CD4-positive, alpha-beta T cell treated with Interleukin-17A for 1 hour (primary cell): ENCODE measurements around the gene OR7G2.
A peak's percentile ranks its signal among the peaks of the same experiment; 100 is the strongest.

Experiments used
- DNase-seq: peaks from one replicate; pipeline ENCODE4 v3.0.0-alpha.2; 2020

Gene OR7G2

DNA sequence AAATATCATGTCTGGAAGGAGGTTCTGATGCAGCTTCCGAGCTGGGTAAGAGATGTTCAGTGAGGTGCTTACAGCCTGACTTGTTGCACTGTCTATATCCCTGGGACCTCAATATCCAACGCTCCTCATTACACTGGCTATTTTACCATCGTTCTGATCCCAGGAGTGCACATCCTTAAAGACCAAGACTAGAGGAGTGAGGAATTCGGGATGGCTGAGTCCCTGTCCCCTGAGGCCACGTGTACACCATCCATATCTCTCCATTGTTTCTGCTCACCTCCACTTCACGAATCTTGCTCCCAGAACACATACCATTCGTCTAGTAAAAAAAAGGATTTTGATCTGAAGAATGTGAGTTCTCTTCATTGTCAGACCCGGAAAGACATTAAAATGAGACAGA lies at the start of gene OR7G2:
OR7G2 (minus strand) TSS at position 101 of the 400 bp plus-strand sequence. CDS start 4,232 bp downstream, outside the sequence.
- no peak for DNase-seq

DNA sequence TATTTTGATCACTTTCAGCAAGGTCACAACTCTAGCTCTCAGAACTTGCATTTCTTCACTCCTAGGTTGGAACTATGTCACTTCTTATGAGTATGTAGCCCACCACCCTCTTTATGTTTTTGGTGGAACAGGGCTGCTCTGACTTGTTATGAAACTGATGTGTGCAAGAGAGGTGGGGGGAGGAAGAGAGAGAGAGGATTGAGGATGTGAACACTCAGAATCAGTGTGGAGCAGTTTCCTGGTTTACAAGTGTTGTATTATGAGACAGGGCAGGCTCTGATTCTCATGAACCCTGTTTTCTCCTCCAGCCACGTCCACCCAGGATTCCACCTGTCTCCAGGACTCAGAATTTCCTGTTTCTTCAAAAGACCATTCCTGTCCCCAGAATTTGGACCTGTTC lies 49.0 kb upstream of the OR7G2 start:
- no peak for DNase-seq

DNA sequence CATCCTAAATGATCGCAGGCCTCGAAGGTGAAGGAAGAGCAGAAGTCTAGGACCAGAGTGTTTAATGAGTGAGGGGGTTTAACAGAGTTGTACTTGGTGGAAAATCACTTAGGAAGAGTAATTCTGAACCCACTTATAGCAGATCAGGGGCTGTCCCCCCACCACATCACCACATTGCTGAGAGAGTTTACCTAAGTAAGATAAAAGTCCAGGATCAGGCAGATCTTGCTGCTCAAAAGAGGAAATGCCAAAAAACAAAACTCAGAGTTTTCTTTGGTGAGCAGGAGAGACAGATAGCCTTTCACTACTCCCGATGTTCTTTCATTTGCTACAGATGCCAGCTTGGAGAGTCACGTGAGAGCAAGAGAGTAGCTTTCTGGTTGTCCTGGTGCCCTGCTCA lies 48.3 kb upstream of the OR7G2 start:
- no peak for DNase-seq

DNA sequence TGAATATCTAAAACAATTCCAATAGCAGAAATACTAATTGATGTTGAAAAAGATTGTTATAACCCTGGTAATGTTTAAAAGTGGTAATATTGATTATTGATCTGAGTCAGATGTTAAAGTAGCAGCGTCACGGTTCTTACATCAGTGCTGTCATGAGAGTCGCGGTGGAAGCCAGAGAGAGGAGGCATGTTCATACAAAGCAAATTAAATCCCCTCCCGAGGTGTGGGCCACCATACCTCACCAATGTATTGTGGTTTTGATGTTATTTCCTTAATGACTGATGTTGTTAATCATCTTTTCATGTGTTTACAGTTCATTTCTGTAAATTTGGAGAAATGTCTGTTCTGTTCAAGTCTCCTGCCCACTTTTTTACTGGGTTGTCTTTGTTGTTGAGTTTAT lies 44.1 kb upstream of the OR7G2 start:
- peak; percentile 8 for DNase-seq

DNA sequence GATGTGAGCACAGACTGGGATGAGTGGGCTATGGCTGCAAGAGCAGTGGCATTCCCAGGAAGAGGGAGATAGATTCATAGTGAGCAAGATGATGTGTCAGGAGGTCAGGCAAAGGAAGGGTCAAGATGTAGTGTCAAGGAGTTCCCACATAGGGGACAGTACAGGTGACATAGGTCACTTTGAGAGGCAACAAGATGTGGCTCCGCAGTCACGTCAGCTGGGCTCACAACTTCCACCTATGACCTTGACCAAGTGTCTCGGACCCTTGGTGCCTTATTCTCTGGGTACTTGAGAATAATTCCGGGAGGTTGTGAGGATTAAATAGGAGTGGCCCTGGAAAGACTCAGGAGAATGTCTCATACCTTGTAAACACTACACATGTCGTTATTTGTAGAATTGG lies 43.4 kb upstream of the OR7G2 start:
- no peak for DNase-seq

DNA sequence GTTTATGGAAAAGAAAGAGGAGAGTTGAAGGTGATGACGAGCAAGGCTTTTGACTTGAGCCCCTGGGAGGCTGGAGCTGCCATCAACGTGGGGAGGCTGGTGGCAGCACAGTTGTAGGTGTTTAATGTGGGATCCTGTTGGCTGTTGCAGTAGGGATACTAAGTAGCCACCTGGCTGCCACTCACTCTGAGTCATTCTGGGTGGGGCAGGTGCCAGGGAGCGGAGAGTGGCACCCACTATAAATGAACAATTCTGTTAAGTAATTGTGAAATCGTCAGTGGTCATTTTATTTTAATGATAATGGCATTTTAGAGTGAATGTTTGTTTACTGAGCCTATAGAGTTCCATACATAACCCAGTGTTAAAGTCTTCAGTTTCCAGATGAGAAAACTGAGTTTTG lies 42.7 kb upstream of the OR7G2 start:
- DNase-seq: no peak

DNA sequence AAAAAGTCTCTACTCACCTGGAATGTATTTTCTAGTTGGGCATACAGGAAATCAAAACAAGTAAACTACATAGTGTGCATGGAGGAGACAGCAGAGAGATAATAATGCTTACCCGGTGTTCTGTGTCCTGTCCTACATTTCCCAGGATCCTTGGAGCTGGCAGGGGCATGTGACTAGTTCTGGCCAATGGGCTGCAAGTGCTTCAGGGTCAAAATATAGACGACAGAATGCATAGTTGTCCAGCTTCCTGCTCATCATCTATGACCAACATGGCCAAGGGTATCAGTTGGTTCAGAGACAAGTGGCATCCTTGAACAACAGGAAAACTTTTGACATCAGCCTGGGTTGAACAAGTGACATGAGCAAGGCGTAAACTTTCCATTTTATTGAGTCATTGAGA lies 41.4 kb upstream of the OR7G2 start:
- DNase-seq: no peak

DNA sequence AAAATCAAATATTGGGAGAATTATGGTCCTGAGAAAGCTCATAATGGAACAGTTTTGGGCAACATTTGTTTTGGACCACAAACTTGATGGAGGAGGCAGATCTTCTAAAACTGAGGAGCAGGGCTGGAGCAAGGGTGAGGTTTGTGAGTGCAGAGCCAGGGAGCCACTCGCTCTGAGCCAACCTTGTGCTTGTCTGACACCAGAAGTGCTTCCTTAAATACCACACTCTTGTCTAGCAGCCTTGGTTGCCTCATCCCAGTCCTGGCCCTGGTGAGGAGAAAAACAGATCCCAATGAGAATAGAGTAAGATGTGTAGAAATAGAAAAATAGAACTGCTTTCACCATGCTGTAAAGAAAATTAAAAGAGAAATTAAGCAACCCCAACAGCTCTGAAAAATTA lies 39.6 kb upstream of the OR7G2 start:
- no peak for DNase-seq

DNA sequence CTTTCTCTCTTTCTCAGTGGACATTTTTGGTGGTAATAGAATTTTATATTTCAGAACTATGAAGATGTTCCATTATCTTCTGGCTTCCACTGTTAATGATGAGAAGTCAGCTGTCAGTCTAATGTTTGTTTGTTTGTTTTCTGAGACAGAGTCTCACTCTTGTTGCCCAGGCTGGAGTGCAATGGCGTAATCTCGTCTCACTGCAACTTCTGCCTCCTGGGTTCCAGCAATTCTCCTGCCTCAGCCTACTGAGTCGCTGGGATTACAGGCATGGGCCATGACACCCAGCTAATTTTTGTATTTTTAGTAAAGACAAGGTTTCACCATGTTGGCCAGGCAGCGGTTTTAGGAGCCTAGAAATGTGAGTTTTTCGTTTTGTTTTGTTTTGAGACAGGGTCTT lies 37.6 kb upstream of the OR7G2 start:
- no peak for DNase-seq

DNA sequence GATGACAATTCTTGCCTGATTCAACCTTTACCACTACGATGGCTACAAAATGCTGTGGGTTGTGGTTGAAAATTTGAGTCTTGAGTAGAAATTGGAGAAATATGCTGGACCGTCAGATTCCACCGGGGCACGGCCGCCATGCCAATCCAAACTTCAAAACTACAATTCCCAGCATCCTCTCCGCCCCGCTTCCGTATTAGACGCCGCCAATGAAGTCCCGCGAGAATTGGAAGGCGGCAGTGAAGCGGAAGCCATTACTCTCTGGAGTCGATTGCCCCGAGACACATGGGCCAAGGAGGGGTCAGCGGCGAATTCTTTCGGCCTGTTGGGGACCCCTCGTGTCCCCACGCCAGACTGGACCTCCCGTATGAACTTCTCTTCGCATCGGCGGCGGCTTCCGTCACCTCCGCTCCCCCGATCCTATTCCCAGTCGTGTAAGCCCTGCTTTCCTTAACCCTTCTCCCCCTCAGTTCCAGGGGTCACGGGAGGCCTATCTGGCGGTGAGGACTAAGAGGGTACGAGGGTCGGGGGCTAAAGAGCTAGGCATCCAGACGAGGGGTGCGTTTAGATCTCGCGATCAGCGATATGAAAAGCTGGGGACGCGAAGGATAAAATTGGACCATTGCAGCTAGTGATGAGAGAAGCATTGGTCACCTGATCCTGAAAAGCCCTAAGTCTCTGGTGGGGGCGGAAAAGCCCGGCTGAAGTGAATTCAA lies 33.0 kb upstream of the OR7G2 start, which contains the start of gene ZNF317:
ZNF317 (plus strand) TSS at position 239 of the 716 bp plus-strand sequence. CDS start 15,620 bp downstream, outside the sequence.
- peak; percentile 94 for DNase-seq

DNA sequence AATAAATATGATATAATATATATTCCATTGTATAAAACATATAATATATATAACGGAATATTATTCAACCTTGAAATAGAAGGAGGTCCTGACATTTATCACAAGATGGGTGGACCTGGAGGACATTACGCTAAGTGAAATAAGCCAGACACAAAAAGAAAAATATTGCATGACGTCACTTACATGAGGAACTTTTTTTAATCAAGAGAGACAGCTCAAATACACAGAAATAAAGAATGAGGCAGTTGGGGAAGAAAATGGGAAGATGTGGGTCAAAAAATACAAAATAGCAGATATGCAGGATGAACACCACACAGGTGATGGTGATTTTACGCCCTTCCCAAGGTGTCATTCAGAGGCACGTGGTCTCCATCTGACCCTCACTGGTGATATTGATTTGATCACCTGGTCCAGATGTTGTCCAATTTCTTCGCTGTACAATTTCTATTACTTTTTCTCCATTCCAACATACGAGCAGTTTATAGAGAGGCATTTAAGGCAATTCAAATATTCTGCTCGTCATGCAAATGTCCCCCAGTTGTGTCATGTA lies 32.4 kb upstream of the OR7G2 start:
- no peak for DNase-seq

DNA sequence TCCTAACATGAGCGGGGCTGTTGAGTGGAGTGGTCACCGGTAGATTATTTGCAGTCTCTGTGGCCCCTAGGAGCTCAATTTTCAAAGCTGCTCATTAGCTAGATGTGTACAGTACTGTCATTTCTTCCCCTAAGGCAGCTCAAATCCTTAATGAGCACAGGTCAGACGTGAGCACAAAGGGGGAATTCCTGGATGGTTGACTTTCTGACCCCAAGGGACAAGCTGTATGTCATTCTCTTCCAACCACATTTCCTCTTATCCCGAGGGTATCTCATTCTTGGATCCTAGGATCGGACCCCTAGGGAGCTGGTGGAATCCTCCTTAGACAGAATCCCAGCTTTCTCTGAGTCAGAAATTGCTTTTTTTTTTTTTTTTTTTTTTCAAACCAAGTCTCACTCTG lies 25.1 kb upstream of the OR7G2 start:
- DNase-seq: no peak

DNA sequence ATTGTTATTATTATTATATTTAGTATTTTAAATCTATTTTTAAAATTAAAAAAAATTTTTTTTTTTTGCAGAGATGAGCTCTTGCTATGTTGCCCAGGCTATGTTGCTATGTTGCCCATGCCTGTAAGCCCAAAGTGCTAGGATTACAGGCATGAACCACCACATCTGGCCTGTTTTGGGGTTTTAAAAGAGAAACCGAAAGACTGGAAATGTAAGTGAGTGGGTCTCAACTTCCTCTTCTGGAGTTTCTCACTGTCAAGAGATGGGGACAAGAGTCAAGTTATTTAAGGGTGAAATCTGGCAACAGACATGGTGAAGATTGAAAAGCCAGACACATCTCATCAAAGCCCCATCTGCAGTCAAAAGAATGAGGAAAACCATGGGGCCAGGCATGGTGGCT lies 23.7 kb upstream of the OR7G2 start:
- DNase-seq: peak; percentile 10

DNA sequence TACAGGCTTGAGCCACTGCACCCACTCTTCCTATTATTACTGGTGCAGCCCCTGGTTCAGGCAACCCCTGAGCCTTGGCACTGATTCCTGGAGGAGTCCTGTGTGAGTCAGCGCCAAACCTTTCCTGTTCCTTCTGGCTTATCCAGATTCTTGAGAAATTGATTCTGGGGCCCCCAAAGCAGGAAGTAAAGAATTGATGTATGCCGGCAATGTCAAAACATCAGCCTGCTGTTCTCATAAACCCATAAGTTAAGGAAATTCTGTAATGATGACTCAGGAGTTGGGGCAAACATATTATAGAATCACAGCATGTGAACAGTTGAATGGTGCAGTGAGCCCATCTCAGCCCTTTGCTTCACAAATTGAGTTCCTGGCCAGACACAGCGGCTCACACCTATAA lies 20.9 kb upstream of the OR7G2 start:
- no peak for DNase-seq

DNA sequence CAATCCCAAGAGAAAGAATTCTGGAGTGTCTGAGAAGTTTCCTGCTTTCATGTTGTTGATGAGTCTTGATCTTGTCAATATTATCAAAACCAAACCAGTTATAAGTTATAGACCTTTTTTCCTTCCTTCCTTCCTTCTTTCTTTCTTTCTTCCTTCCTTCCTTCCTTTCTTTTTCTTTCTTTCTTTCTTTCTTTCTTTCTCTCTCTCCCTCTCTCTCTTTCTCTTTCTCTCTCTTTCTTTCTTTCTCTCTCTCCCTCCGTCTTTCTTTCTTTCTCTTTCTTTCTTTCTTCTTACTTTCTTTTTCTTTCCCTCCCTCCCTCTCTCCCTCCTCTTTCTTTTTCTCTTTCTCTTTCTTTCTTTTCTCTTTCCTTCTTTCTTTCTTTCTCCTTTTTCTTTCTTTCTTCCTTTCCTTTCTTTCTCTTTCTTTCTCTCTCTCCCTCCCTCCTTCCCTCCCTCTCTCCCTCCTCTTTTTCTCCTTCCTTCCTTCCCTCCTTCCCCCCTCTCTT lies 19.7 kb upstream of the OR7G2 start, which contains the start of gene OR7G3:
OR7G3 (minus strand) TSS at position 51 of the 506 bp plus-strand sequence; CDS start at position 51, 0 bp downstream.
- no peak for DNase-seq

DNA sequence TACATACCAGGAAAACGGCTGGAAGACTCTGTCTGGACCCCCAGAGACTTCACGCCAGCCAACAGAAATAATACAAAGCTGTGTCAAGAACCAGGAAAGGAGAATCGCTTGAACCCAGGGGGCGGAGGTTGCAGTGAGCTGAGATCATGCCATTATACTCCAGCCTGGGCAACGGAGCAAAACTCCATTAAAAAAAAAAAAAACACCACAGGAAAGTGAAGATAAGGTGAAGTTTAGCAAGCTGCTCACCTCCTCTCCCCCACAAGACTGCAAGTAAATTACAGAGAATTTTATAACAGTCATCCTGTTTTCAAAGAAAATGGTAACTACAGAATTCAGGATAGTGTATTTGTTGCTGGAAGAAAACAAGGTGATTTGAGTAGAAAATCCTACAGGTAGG lies 9.3 kb upstream of the OR7G2 start:
- no peak for DNase-seq

DNA sequence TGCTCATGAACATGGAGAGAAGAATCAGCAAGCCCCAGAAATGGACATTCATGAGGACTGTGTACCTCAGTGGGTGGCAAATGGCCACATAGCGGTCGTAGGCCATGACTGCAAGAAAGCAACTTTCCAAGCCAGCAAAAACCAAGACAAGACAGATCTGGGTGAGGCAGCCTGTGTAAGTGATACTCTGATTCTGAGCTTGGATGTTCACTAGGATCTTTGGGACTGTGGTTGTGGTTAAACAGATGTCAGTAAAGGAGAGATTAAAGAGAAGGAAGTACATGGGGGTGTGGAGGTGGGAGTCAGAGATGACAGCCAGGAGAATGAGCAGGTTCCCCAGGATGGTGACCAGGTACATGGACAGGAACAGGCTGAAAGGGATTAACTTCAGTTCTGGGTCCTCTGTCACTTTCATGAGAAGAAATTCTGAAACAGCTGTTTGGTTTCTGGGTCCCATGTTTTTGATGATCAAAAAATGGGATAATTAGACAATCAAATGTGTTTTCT lies 8.1 kb upstream of the OR7G2 start, which contains the start of gene OR7G1:
OR7G1 (minus strand) TSS at position 457 of the 507 bp plus-strand sequence; CDS start at position 457, 0 bp downstream.
- no peak for DNase-seq

DNA sequence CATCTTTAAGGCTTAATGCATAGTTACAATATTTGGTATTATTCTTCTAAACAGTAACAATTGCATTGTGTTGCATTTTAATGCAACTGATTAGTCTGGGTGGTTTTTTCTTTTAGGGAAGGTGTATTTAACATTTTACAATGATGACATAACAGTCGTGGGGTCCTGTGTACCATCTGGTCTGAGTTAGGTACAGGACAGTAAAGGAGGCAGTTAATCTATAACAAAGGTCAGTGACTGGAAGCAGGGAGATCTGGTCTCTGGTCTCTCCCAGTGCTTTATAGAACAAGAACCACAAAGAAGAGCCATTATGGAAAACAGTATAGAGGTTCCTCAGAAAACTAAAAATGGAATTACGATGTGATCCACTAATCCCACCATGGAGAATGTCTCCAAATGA lies 2.7 kb upstream of the OR7G2 start:
- DNase-seq: no peak

DNA sequence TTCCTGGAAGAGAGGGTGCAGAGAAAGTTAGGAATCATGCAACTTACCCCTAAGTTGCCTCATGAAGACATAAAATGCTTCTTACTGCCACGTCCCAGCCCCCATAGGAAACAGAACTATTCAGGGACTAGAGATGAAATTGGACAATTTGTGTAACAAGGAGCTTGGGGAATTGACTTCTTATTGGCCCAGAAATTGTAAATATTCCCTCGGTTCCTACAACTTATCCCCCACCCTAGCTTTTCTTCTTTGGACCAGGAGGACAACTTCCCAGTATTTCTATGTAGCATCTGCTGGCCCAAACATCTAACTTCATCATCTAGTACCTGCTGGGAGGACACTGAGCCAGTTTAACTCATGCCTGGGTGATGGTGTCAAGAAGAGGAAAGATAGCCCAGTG lies 20.5 kb downstream of the OR7G2 start, which contains the start of gene OR1M1:
OR1M1 (plus strand) TSS at position 301 of the 400 bp plus-strand sequence. CDS start 6,184 bp downstream, outside the sequence.
- DNase-seq: no peak

DNA sequence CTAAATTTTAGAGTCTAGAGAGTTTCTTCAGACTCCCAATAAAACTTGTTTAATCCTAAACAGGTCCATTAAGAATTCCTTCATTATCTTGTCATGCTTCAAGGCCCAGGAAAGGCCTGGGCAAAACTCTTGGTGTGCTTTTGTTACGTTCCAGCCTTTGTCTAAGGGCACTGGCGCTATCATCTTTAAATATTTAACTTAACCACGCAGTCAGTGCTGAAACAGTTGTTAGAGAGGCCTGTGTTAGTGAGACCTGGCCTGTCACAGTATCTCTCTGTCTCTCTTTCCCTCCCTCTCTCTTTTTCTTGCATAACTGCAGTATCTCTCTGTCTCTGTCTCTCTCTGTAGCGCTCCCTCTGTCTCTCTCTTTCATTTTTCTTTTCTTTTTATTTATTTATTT lies 28.6 kb downstream of the OR7G2 start:
- no peak for DNase-seq

DNA sequence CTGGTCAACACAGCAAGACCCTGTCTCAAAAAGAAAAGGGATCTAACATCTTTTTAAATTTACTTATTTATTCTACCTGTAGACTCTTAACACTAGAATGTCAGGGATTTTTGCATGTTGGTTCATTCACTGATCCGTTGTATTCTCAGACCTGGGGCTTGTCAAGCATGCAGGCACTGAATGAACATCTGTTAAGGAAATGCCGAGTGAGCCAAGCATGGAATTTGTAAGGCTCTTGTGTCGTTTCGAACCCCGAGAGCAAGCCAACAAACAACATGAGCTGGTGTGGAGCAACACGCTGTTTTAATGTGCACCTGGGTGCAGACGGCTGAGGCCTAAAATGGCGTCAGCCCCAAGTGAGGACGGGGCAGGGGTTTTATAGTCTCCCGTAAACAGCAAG lies 30.4 kb downstream of the OR7G2 start:
- no peak for DNase-seq

DNA sequence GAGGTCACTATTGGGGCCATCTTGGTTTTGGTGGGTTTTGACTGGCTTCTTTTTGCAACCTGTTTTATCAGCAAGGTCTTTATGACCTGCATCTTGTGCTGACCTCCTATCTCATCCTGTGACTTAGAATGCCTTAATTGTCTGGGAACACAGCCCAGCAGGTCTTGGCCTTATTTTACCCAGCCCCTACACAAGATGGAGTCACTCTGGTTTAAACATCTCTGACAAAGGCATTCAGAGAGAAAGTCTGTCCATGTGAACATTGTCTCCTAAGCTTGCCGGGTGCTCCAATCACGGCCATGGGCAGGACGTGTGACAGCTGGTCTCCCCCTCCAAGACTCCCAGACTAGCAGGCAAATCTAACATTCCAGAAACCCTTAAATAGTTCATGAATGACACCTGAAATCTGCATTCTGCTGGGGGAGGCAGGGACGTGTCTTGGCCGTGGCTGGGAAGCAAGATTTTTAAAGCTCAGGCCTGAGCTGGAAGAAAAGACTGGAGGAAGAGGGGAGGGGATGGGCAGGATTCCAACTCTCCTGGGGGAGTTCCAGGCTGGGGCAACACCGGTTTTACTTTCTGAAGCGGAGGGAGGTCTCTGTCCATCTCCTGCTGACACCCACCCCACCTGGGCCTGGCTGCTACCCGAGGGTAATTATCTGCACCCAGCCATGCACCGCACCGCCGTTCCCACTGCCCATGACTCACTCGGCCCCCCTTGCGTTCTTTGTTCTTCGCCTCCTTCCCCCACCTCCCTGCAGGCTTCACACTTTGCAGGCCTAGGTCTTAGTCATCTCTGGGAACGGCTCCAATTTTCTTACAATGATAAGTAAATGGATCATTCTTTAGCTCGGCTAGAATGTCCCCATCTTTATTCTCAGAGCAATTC lies 32.0 kb downstream of the OR7G2 start:
- no peak for DNase-seq

DNA sequence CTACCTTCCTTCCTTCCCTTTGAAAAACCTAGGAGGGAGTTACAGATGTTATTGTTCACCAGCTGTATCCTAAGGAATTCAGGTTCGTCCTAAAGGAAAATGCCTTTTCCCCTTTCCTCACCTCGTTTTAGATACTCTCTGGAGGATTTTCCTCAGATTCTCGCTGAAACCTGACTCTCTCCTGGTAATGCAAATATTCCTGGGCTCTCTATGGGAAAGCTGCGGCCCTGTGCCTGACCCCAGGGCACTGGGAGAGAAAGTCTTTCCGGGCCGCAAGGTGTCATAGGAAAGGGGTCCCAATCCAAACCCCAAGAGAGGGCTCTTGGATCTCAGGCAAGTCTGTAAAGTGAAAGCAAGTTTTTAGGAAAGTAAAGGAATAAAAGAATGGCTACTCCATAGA lies 33.5 kb downstream of the OR7G2 start:
- no peak for DNase-seq
